ENCODE results near the gene CPNE5. TPM values are rescaled to one million over a fixed set of nuclear protein-coding genes. Genes with fewer than 3 reads are reported as not detected.

The CPNE5 gene
- polyA plus RNA-seq, 1 of the 3 experiments (the other 2 are of a cell fraction), result 0.30 TPM

- no peak for DNase-seq
- no peaks in the 10 kb centered on the region for H3F3A ChIP-seq (replicated peaks; ENCODE audit: insufficient read depth)
Measured at GRCh38 chr6:36725581-36725980, 113.7 kb downstream of the CPNE5 start.

GRCh38 chr6:36724514-36725390 is 114.5 kb downstream of the CPNE5 start:
- H3K27ac ChIP-seq (ENCODE audit: low read depth in 2 of 2, low read length in 1 of 2), result no peak overlapping the region
- H3K9me2 ChIP-seq, result no peaks in the 10 kb centered on the region
- H3K27me3 ChIP-seq (ENCODE audit: insufficient read depth), result no peaks in the 10 kb centered on the region
- H2AFZ ChIP-seq (ENCODE audit: low read depth), result no peak overlapping the region
- no peak overlapping the region for H3K4me3 ChIP-seq (ENCODE audit: low read depth in 2 of 2, low read length in 1 of 2)
- H3K79me2 ChIP-seq (ENCODE audit: insufficient read depth), result no peaks in the 10 kb centered on the region
- POLR2A ChIA-PET, result no interaction called here
- no peaks in the 10 kb centered on the region for H3F3A ChIP-seq (replicated peaks; ENCODE audit: insufficient read depth)
- peak; percentile 85 for DNase-seq
- no peak overlapping the region for H3K4me2 ChIP-seq
- CTCF ChIA-PET, result interaction anchor here (0.6 to 3.0 kb wide), 23 partner anchors 9 to 207 kb away, joined by 3 to 14 read pairs (median 5); partner anchors contain the start of gene RAB44
- no peaks in the 10 kb centered on the region for H3K36me3 ChIP-seq (replicated peaks in 1 of 2; ENCODE audit: control insufficient read depth in 1 of 2, insufficient read depth in 2 of 2, low read length in 1 of 2)
- H3K9ac ChIP-seq, result no peak overlapping the region
- no peaks in the 10 kb centered on the region for H4K20me1 ChIP-seq (ENCODE audit: insufficient read depth)
- H3K9me3 ChIP-seq, result no peaks in the 10 kb centered on the region
- no peaks in the 10 kb centered on the region; a peak in 1 of 4 replicates for H3K4me1 ChIP-seq (ENCODE audit: control insufficient read depth in 1 of 2, insufficient read depth in 2 of 2, low read depth in 1 of 2, low read length in 1 of 2)
- 53% methylated on average over 13 of the region's 13 CpGs for WGBS (ENCODE audit: low lambda C conversion rate)
- TF ChIP-seq, protein P1, sequence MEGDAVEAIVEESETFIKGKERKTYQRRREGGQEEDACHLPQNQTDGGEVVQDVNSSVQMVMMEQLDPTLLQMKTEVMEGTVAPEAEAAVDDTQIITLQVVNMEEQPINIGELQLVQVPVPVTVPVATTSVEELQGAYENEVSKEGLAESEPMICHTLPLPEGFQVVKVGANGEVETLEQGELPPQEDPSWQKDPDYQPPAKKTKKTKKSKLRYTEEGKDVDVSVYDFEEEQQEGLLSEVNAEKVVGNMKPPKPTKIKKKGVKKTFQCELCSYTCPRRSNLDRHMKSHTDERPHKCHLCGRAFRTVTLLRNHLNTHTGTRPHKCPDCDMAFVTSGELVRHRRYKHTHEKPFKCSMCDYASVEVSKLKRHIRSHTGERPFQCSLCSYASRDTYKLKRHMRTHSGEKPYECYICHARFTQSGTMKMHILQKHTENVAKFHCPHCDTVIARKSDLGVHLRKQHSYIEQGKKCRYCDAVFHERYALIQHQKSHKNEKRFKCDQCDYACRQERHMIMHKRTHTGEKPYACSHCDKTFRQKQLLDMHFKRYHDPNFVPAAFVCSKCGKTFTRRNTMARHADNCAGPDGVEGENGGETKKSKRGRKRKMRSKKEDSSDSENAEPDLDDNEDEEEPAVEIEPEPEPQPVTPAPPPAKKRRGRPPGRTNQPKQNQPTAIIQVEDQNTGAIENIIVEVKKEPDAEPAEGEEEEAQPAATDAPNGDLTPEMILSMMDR (IDR thresholded peaks at IDR 0.05), result peak; percentile 71
- TF ChIP-seq RAD21 (IDR thresholded peaks at IDR 0.05; ENCODE audit: low read length) (peak; percentile 85), RXRA (IDR thresholded peaks at IDR 0.05; ENCODE audit: borderline replicate concordance, low read depth) (no peak), SMC3 (IDR thresholded peaks at IDR 0.05; ENCODE audit: low read depth, low read length) (peak; percentile 83), RCOR1 (IDR thresholded peaks at IDR 0.05; ENCODE audit: low read length) (no peak), TAF1 (IDR thresholded peaks at IDR 0.05; ENCODE audit: borderline replicate concordance, low read depth, low read length) (no peak), MAX (IDR thresholded peaks at IDR 0.05; ENCODE audit: low read depth) (no peak)
- TF ChIP-seq, protein P2, sequence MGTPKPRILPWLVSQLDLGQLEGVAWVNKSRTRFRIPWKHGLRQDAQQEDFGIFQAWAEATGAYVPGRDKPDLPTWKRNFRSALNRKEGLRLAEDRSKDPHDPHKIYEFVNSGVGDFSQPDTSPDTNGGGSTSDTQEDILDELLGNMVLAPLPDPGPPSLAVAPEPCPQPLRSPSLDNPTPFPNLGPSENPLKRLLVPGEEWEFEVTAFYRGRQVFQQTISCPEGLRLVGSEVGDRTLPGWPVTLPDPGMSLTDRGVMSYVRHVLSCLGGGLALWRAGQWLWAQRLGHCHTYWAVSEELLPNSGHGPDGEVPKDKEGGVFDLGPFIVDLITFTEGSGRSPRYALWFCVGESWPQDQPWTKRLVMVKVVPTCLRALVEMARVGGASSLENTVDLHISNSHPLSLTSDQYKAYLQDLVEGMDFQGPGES (IDR thresholded peaks at IDR 0.05; ENCODE audit: low read depth, low read length), result no peak

More at GRCh38 chr6:36725581-36725980, 113.7 kb downstream of the CPNE5 start:
- no peak for TF ChIP-seq TAF1 (IDR thresholded peaks at IDR 0.05; ENCODE audit: borderline replicate concordance, low read depth, low read length)
- no peak for TF ChIP-seq TCF12 (IDR thresholded peaks at IDR 0.05)
- no peak for TF ChIP-seq NFIC (IDR thresholded peaks at IDR 0.05; ENCODE audit: borderline replicate concordance)
- no peak for TF ChIP-seq CHD2 (IDR thresholded peaks at IDR 0.05; ENCODE audit: low read length, partially characterized antibody)
- no peak for TF ChIP-seq MXI1 (IDR thresholded peaks at IDR 0.05; ENCODE audit: low read depth, low read length)
- TF ChIP-seq MEF2A (IDR thresholded peaks at IDR 0.05; ENCODE audit: borderline replicate concordance, low read depth), result no peak
- TF ChIP-seq, protein P2 (IDR thresholded peaks at IDR 0.05; ENCODE audit: low read depth, low read length), result no peak
- TF ChIP-seq USF1 (IDR thresholded peaks at IDR 0.05; ENCODE audit: borderline replicate concordance, low read depth), result no peak
- TF ChIP-seq GATA2 (CRISPR knock-in tag; IDR thresholded peaks at IDR 0.05), result no peak
- no peak for TF ChIP-seq PBX3 (IDR thresholded peaks at IDR 0.05)
- TF ChIP-seq RFX5 (IDR thresholded peaks at IDR 0.05; ENCODE audit: low read length), result no peak
- TF ChIP-seq RAD21 (IDR thresholded peaks at IDR 0.05; ENCODE audit: low read length), result no peak
- TF ChIP-seq POLR2AphosphoS5 (IDR thresholded peaks at IDR 0.05; ENCODE audit: low read depth, low read length), result no peak
- CTCF ChIA-PET, result interaction anchor here (1.1 to 2.1 kb wide), 4 partner anchors 8 to 111 kb away, joined by 3 to 14 read pairs (median 10); no protein-coding TSS in a partner anchor
- no peaks in the 10 kb centered on the region for H3K9me3 ChIP-seq
- no peak overlapping the region for H3K9ac ChIP-seq
- H4K20me1 ChIP-seq (ENCODE audit: insufficient read depth), result no peaks in the 10 kb centered on the region
- 69% methylated on average over 4 of the region's 7 CpGs for WGBS (ENCODE audit: low lambda C conversion rate)
- H3K36me3 ChIP-seq (replicated peaks in 1 of 2; ENCODE audit: control insufficient read depth in 1 of 2, insufficient read depth in 2 of 2, low read length in 1 of 2), result no peaks in the 10 kb centered on the region
- no peaks in the 10 kb centered on the region for H3K79me2 ChIP-seq (ENCODE audit: insufficient read depth)
- no peaks in the 10 kb centered on the region for H3K27me3 ChIP-seq (ENCODE audit: insufficient read depth)
- H3K27ac ChIP-seq (ENCODE audit: low read depth in 2 of 2, low read length in 1 of 2), result no peak overlapping the region
- no peaks in the 10 kb centered on the region; a peak in 1 of 4 replicates for H3K4me1 ChIP-seq (ENCODE audit: control insufficient read depth in 1 of 2, insufficient read depth in 2 of 2, low read depth in 1 of 2, low read length in 1 of 2)
- H3K9me2 ChIP-seq, result no peaks in the 10 kb centered on the region
- POLR2A ChIA-PET, result no interaction called here
- no peak overlapping the region for H3K4me2 ChIP-seq
- no peak overlapping the region for H3K4me3 ChIP-seq (ENCODE audit: low read depth in 2 of 2, low read length in 1 of 2)
- H2AFZ ChIP-seq (ENCODE audit: low read depth), result no peak overlapping the region
